K562 (cell line): ENCODE measurements around the gene VWA3A. TPM values are rescaled to one million over a fixed set of nuclear protein-coding genes. Genes with fewer than 3 reads are reported as not detected.
A peak's percentile ranks its signal among the peaks of the same experiment; 100 is the strongest.

Experiments
- AFF4 ChIP-seq: sonication (generic); formaldehyde crosslinking; IDR thresholded peaks from 2 replicates; pipeline ENCODE4 v1.8.0; 2023; ENCODE audit warnings: mild to moderate bottlenecking, missing genetic modification reagents
- CREB1 ChIP-seq, 2 experiments: sonication (generic) in 1 of 2; formaldehyde crosslinking in 1 of 2; IDR thresholded peaks; 2 replicates each; pipeline versions ENCODE4 v1.6.1 to v1.8.0; 2012 to 2022; ENCODE audit warnings: inconsistent platforms in 1 of 2, mild to moderate bottlenecking in 1 of 2, missing genetic modification reagents in 1 of 2, moderate library complexity in 1 of 2
- CREB3L1 ChIP-seq: fragments of 450-650 bp; IDR thresholded peaks from 2 replicates; pipeline ENCODE4 v1.6.1; 2014; ENCODE audit warnings: low read depth, mild to moderate bottlenecking, moderate library complexity, borderline replicate concordance
- FOXA1 ChIP-seq: fragments of 450-650 bp; IDR thresholded peaks from 2 replicates; pipeline ENCODE4 v1.6.1; 2016; ENCODE audit warnings: mild to moderate bottlenecking, borderline replicate concordance
- KLF16 ChIP-seq: IDR thresholded peaks from 2 replicates; pipeline ENCODE4 v1.6.1; 2016; ENCODE audit warnings: antibody characterized with exemption
- MAFK ChIP-seq: IDR thresholded peaks from 2 replicates; pipeline ENCODE4 v1.6.1; 2011; ENCODE audit warnings: low read length, improper control_type of control experiment
- MIER1 ChIP-seq: fragments of 450-650 bp; IDR thresholded peaks from 2 replicates; pipeline ENCODE4 v1.6.1; 2016; ENCODE audit warnings: antibody characterized with exemption, mild to moderate bottlenecking, low read depth
- NRF1 ChIP-seq, 2 experiments: fragments of 450-650 bp; IDR thresholded peaks in 1 of 2; conservative IDR thresholded peaks in 1 of 2; 2 replicates each; pipeline ENCODE4 v1.6.1; 2014; ENCODE audit warnings: mild to moderate bottlenecking in 2 of 2
- PHF21A ChIP-seq: fragments of 450-650 bp; IDR thresholded peaks from 2 replicates; pipeline ENCODE4 v1.6.1; 2017; ENCODE audit warnings: low read depth, borderline replicate concordance
- PHF8 ChIP-seq: fragments of 200-600 bp; sonication (generic); IDR thresholded peaks from 2 replicates; pipeline ENCODE4 v1.6.1; 2012; ENCODE audit warnings: mixed run types, mild to moderate bottlenecking, inconsistent platforms, low read length, moderate library complexity, borderline replicate concordance
- SPI1 ChIP-seq: IDR thresholded peaks from 2 replicates; pipeline ENCODE4 v1.6.1; 2011; ENCODE audit warnings: low read depth, low read length, control low read depth, borderline replicate concordance
- TCF7 ChIP-seq: sonication (generic); IDR thresholded peaks from 2 replicates; pipeline ENCODE4 v1.6.1; 2016; ENCODE audit warnings: antibody characterized with exemption, borderline replicate concordance
- ZFP30 ChIP-seq: fragments of 250-450 bp; sonication (Bioruptor Pico); IDR thresholded peaks from 2 replicates; pipeline ENCODE4 v1.8.0; 2022; ENCODE audit warnings: moderate library complexity, mild to moderate bottlenecking, inconsistent platforms, borderline replicate concordance
- ZFP91 ChIP-seq: sonication (generic); formaldehyde crosslinking; IDR thresholded peaks from 2 replicates; pipeline ENCODE4 v1.8.0; 2022; ENCODE audit warnings: mild to moderate bottlenecking, missing genetic modification reagents
- ZNF134 ChIP-seq: fragments of 250-450 bp; sonication (Bioruptor Pico); conservative IDR thresholded peaks from 2 replicates; pipeline ENCODE4 v1.4.0; 2020
- ZNF146 ChIP-seq: IDR thresholded peaks from one replicate; pipeline ENCODE4 v1.6.1; 2018; ENCODE audit warnings: missing compliant biosample characterization; ENCODE audit not compliant: unreplicated experiment
- ZNF165 ChIP-seq: fragments of 250-450 bp; sonication (Bioruptor Pico); IDR thresholded peaks from 2 replicates; pipeline ENCODE4 v1.4.0; 2020; ENCODE audit warnings: borderline replicate concordance
- ZNF324 ChIP-seq: fragments of 250-450 bp; sonication (Bioruptor Pico); IDR thresholded peaks from 2 replicates; pipeline ENCODE4 v1.4.0; 2020; ENCODE audit warnings: mild to moderate bottlenecking
- polyA plus RNA-seq, 8 experiments: library from polyadenylated mRNA; depleted of rRNA in 4 of 8; stranded (reverse) in 5 of 8; unstranded in 3 of 8; fragments of >200 nt; fragmentation: Nextera tagmentation in 2 of 8; fragmentation: Illumina TruSeq in 1 of 8; extraction: Ambion mirVana in 2 of 8; extraction: Trizol in 1 of 8; gene quantifications; 2 replicates each; pipeline versions ENCODE4 v1.2.1 to v1.2.3, GENCODE V29; 2011 to 2014; ENCODE audit warnings: inconsistent platforms in 1 of 8, missing spikeins in 1 of 8
- total RNA-seq, 7 experiments: library from RNA; depleted of rRNA in 6 of 7; stranded (reverse); fragments of >200 nt in 6 of 7; fragmentation: Illumina TruSeq in 2 of 7; extraction: Trizol in 2 of 7; gene quantifications; 2 replicates each; pipeline versions ENCODE4 v1.2.1 to v1.2.3, GENCODE V29; 2011 to 2021; ENCODE audit warnings: low replicate concordance in 1 of 7
- TF ChIP-seq, protein P1 (sequence below): sonication (generic); formaldehyde crosslinking; IDR thresholded peaks from 2 replicates; pipeline ENCODE4 v1.8.1; 2023; ENCODE audit warnings: mild to moderate bottlenecking, missing genetic modification reagents

The VWA3A gene
- total and polyA plus RNA-seq, 9 of the 15 experiments (the other 6 are each of a cell fraction or from before 2014, with no cell fraction given), result not detected

DNA sequence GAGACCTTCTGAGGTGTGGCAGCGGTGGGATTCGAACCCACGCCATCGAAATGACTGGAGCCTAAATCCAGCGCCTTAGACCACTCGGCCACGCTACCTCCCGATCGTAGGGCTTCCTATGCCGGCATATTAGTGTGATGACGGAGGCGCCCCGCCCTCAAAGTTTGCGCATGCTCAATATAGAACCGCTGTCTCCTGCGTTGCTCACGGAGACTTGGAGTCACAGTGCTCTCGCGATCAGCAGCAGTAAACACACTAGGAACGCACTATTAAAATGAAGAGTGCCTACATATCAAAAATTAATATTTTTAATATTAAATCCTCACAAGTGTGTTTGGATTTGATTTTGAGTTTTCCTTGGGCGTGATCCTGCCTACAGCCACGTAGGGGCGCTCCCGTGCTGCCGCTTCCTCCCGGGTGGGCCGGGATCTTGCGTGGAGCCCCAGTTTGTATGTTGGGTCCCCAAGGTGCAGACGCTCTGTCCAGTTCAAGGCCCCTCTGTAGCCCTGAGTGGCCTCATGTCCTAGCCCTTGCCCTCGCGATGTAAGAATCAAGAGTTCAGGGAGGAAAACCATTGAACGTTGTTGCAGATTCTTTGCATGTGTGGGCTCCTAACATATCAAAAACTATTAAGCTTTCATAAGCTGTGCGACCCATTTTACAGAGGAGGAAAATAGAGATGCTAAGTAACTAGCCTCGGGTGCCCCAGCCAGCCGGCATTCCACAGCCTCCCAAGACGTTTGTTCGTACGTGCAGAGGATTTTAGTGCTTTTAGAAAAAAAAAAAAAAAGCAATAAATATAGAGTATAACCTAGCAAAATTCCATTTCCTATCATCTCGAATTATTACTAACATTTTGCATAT lies 103.6 kb downstream of the VWA3A start (continued):
- TF ChIP-seq AFF4 (peak; percentile 56), MAFK (0 out of 2 replicates have a peak, but pooled peaks have one; percentile 19), MIER1 (no peak), ZFP91 (CRISPR knock-in tag) (no peak), ZNF165 (CRISPR knock-in tag) (no peak), CREB3L1 (peak; percentile 17; the same call in 1 of the 2 replicates), PHF21A (no peak), FOXA1 (no peak), SPI1 (peak; percentile 22; the same call in 1 of the 2 replicates), NRF1 (conservative IDR thresholded peaks at IDR 0.05 in 1 of 2, IDR thresholded peaks at IDR 0.05 in 1 of 2) (peak; percentile 86 to 89), ZNF134 (CRISPR knock-in tag) (peak; percentile 66), PHF8 (peak; percentile 47; the same call in 1 of the 2 replicates), ZFP30 (CRISPR knock-in tag) (no peak), TCF7 (0 out of 2 replicates have a peak, but pooled peaks have one; percentile 48), ZNF146 (no peak), CREB1 (IDR thresholded peaks at IDR 0.05) (peak; percentile 51; the same call in 1 of the 2 replicates), CREB1 (CRISPR knock-in tag; IDR thresholded peaks at IDR 0.05) (peak; percentile 19), ZNF324 (CRISPR knock-in tag) (no peak), KLF16 (0 out of 2 replicates have a peak, but pooled peaks have one; percentile 14)
- TF ChIP-seq, protein P1, sequence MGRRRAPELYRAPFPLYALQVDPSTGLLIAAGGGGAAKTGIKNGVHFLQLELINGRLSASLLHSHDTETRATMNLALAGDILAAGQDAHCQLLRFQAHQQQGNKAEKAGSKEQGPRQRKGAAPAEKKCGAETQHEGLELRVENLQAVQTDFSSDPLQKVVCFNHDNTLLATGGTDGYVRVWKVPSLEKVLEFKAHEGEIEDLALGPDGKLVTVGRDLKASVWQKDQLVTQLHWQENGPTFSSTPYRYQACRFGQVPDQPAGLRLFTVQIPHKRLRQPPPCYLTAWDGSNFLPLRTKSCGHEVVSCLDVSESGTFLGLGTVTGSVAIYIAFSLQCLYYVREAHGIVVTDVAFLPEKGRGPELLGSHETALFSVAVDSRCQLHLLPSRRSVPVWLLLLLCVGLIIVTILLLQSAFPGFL (CRISPR knock-in tag), result 0 out of 2 replicates have a peak, but pooled peaks have one; percentile 76
